HG03025 (cell line): ENCODE results near the gene PARVB.

Experiments used
- ATAC-seq: cut with Tn5 transposase; IDR thresholded peaks from one replicate; pipeline ENCODE4 v1.9.1; 2021; ENCODE audit warnings: mild to moderate bottlenecking, moderate library complexity; ENCODE audit not compliant: unreplicated experiment, low FRiP score

Gene PARVB

GRCh38 chr22:44085743-44086270, 61.7 kb downstream of the PARVB start:
- ATAC-seq = no peak

GRCh38 chr22:44086271-44087088, 62.4 kb downstream of the PARVB start:
- ATAC-seq = no peak

GRCh38 chr22:44087089-44087430, 63.0 kb downstream of the PARVB start:
- ATAC-seq = no peak

- no peak for ATAC-seq
Measured at GRCh38 chr22:44088976-44089570, 65.0 kb downstream of the PARVB start.

- ATAC-seq = no peak
Measured at GRCh38 chr22:44089717-44090570, 65.8 kb downstream of the PARVB start.

- no peak for ATAC-seq
Measured at GRCh38 chr22:44090571-44090905, 66.4 kb downstream of the PARVB start.

GRCh38 chr22:44091021-44091721, 67.1 kb downstream of the PARVB start:
- no peak for ATAC-seq

- no peak for ATAC-seq
Measured at GRCh38 chr22:44091751-44092150, 67.6 kb downstream of the PARVB start.

- ATAC-seq = no peak
Measured at GRCh38 chr22:44092636-44093220, 68.6 kb downstream of the PARVB start.

GRCh38 chr22:44093791-44094190, 69.7 kb downstream of the PARVB start:
- ATAC-seq = no peak

- no peak for ATAC-seq
Measured at GRCh38 chr22:44094751-44095302, 70.7 kb downstream of the PARVB start.

- ATAC-seq = no peak
Measured at GRCh38 chr22:44096736-44097135, 72.6 kb downstream of the PARVB start.

- no peak for ATAC-seq
Measured at GRCh38 chr22:44097263-44098020, 73.3 kb downstream of the PARVB start.

GRCh38 chr22:44098021-44098739, 74.1 kb downstream of the PARVB start:
- no peak for ATAC-seq

- ATAC-seq = no peak
Measured at GRCh38 chr22:44098966-44099530, 74.9 kb downstream of the PARVB start.

- no peak for ATAC-seq
Measured at GRCh38 chr22:44099696-44100095, 75.6 kb downstream of the PARVB start.

GRCh38 chr22:44100411-44100810, 76.3 kb downstream of the PARVB start:
- ATAC-seq = no peak

- no peak for ATAC-seq
Measured at GRCh38 chr22:44102121-44102520, 78.0 kb downstream of the PARVB start.
